NCI-H187 treated with DMSO at 0.1 percent for 48 hours (cell line): ENCODE results near the gene RPS13.
"Not testable (repeated sequence)": the region's sequence is repeated elsewhere in the genome, so short reads cannot be mapped to it uniquely, and the experiment has no call there.

ENCODE experiments used
- DNase-seq: peaks from one replicate; lab custom pipeline; 2025; lab: John Stamatoyannopoulos, UW

The RPS13 gene

GRCh38 chr11:17036666-17037658 is 40.5 kb downstream of the RPS13 start:
- DNase-seq = no peak

GRCh38 chr11:17034027-17034426 is 43.4 kb downstream of the RPS13 start:
- DNase-seq = not testable (repeated sequence)

GRCh38 chr11:17026487-17027082 is 50.9 kb downstream of the RPS13 start:
- no peak for DNase-seq

- DNase-seq = no peak
Measured at GRCh38 chr11:17024924-17025323, 52.5 kb downstream of the RPS13 start.
